ENCODE measurements around the gene GCH1.

GCH1 gene

DNA sequence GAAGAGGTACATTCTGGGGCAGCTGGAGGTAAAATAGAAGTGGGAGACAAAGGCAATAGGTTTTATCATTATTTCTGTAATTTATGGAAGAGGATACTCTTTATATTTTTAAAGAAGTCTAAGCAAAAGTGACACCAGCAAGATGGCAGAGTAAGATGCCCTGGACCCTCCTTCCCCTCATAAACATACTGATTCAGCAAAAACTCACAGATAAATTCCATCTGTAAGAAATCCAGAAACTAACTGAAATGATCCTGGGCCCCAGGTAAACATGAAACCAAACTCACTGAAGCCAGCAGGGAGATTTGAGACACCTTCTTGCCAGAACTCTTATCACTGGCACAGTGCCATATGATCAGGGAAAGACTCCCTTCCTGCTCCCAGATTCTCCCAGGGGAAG, 79.9 kb downstream of the GCH1 start:
- Mint-ChIP-seq H3K4me1 (no peaks in the 10 kb centered on the region), H3K36me3 (ENCODE audit: low read depth) (peaks cover 14% of the 10 kb centered on the region), H3K4me3 (no peak overlapping the region), H3K27ac (no peak overlapping the region), H3K9me3 (peaks cover 33% of the 10 kb centered on the region), H3K27me3 (ENCODE audit: low read depth) (peaks cover 4% of the 10 kb centered on the region)
- TF ChIP-seq, protein P1, sequence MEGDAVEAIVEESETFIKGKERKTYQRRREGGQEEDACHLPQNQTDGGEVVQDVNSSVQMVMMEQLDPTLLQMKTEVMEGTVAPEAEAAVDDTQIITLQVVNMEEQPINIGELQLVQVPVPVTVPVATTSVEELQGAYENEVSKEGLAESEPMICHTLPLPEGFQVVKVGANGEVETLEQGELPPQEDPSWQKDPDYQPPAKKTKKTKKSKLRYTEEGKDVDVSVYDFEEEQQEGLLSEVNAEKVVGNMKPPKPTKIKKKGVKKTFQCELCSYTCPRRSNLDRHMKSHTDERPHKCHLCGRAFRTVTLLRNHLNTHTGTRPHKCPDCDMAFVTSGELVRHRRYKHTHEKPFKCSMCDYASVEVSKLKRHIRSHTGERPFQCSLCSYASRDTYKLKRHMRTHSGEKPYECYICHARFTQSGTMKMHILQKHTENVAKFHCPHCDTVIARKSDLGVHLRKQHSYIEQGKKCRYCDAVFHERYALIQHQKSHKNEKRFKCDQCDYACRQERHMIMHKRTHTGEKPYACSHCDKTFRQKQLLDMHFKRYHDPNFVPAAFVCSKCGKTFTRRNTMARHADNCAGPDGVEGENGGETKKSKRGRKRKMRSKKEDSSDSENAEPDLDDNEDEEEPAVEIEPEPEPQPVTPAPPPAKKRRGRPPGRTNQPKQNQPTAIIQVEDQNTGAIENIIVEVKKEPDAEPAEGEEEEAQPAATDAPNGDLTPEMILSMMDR (IDR thresholded peaks at IDR 0.05; ENCODE audit: unreplicated experiment in 3 of 3), result no peak

DNA sequence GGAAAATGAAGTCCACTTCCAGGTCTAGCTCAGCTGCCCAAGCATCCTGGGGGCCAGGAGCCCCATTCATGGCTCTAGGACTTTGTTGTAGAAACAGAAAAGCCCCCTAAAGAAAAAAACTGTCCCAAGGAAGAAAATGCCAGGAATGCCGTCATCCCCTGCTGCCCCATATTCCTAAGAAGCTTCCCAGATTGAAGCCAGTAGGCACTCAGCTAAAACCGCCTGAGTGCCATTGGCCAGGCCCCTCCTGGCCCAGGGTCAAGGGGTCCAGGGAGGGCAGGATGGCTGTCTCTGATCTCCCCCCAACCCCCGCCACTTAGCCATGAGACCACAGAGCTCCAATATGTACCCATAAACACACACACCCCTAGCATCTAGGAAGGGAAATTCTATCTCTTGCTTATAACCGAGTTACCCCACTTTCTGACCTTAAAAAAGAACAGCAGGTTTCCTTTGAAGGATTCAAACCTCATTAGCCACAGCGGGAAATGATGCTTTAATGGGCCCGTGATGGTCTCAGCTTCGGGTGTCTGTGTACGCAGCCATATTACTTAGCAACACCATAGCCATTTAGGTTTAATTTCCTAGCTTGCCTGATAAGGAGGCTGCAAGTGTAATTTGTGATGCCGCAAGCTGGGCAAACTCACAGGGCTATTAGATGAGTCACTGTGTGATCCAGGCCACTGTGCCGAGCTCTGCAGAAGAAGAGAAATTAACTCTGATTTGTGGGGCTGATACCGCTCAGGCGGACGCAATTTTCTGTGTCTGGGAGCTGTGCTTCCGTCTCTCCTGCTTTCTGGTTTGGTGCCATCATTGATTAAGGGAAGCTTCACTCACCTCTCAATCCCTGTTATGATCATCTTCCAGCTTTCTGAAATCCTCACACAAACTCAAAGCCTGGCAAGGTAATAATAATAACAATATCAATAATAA, 84.2 kb downstream of the GCH1 start:
- TF ChIP-seq, protein P1 (IDR thresholded peaks at IDR 0.05; ENCODE audit: unreplicated experiment in 3 of 3), result no peak
- peaks cover 4% of the 10 kb centered on the region for H3K27me3 Mint-ChIP-seq (ENCODE audit: low read depth)
- no peak overlapping the region for H3K27ac Mint-ChIP-seq
- H3K9me3 Mint-ChIP-seq, result peaks cover 9% of the 10 kb centered on the region
- H3K4me1 Mint-ChIP-seq, result no peaks in the 10 kb centered on the region
- no peak overlapping the region for H3K4me3 Mint-ChIP-seq
- H3K36me3 Mint-ChIP-seq (ENCODE audit: low read depth), result no peaks in the 10 kb centered on the region

DNA sequence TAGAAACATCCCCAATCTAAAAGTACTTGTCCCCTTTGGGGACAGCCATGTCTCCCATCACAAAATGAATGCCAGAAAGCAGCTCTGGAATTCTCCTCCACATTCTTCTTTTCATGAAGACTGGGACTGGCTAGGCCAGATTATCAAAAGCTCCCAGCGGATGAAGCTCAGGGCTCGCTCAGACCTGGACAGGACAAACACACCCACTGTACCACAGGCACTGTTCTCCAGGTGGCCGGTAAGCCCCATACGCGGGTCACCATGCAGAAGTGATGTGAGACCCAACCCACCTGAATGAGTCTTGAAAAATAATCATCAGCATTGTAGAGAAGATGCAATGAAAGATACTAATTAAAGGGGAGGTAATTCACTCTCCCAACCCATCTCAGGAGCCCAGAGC, 85.1 kb downstream of the GCH1 start:
- Mint-ChIP-seq H3K4me3 (no peak overlapping the region), H3K9me3 (peaks cover 8% of the 10 kb centered on the region), H3K27ac (no peak overlapping the region), H3K27me3 (ENCODE audit: low read depth) (peaks cover 4% of the 10 kb centered on the region), H3K36me3 (ENCODE audit: low read depth) (no peaks in the 10 kb centered on the region), H3K4me1 (no peaks in the 10 kb centered on the region)
- TF ChIP-seq, protein P1 (IDR thresholded peaks at IDR 0.05; ENCODE audit: unreplicated experiment in 3 of 3), result no peak

- Mint-ChIP-seq H3K27ac (no peak overlapping the region), H3K9me3 (no peaks in the 10 kb centered on the region), H3K27me3 (ENCODE audit: low read depth) (peaks cover 4% of the 10 kb centered on the region), H3K4me1 (no peaks in the 10 kb centered on the region), H3K4me3 (no peak overlapping the region), H3K36me3 (ENCODE audit: low read depth) (no peaks in the 10 kb centered on the region)
- TF ChIP-seq, protein P1 (IDR thresholded peaks at IDR 0.05; ENCODE audit: unreplicated experiment in 3 of 3), result no peak
Measured at GRCh38 chr14:54816450-54816849, 86.2 kb downstream of the GCH1 start.

GRCh38 chr14:54815515-54815914, 87.1 kb downstream of the GCH1 start:
- Mint-ChIP-seq H3K9me3 (no peaks in the 10 kb centered on the region), H3K4me3 (no peak overlapping the region), H3K27ac (no peak overlapping the region), H3K27me3 (ENCODE audit: low read depth) (peaks cover 8% of the 10 kb centered on the region), H3K36me3 (ENCODE audit: low read depth) (no peaks in the 10 kb centered on the region), H3K4me1 (no peaks in the 10 kb centered on the region)
- TF ChIP-seq, protein P1 (IDR thresholded peaks at IDR 0.05; ENCODE audit: unreplicated experiment in 3 of 3), result no peak

- H3K27ac Mint-ChIP-seq, result no peak overlapping the region
- H3K4me1 Mint-ChIP-seq, result no peaks in the 10 kb centered on the region
- peaks cover 8% of the 10 kb centered on the region for H3K27me3 Mint-ChIP-seq (ENCODE audit: low read depth)
- no peak overlapping the region for H3K4me3 Mint-ChIP-seq
- no peaks in the 10 kb centered on the region for H3K36me3 Mint-ChIP-seq (ENCODE audit: low read depth)
- no peaks in the 10 kb centered on the region for H3K9me3 Mint-ChIP-seq
- TF ChIP-seq, protein P1 (IDR thresholded peaks at IDR 0.05; ENCODE audit: unreplicated experiment in 3 of 3), result no peak
Measured at GRCh38 chr14:54815016-54815415, 87.6 kb downstream of the GCH1 start.
